MM.1S (cell line): Measurements from ENCODE around the gene RMDN3.

Experiments used
- DNase-seq: peaks from one replicate; pipeline ENCODE4 v3.0.0-alpha.2; 2015
- H2AFZ ChIP-seq: fragments of 300-600 bp; sonication (generic); 2 replicates; pipeline ENCODE4 v1.6.0; 2016; ENCODE audit warnings: antibody characterized with exemption, low read length
- H3F3A ChIP-seq: fragments of 300-600 bp; sonication (generic); 2 replicates; pipeline ENCODE4 v1.6.1; 2016; ENCODE audit warnings: mild to moderate bottlenecking, antibody characterized with exemption, low read length, moderate library complexity, mixed read lengths; ENCODE audit not compliant: insufficient read depth
- H3K27ac ChIP-seq: fragments of 300-600 bp; sonication (generic); 2 replicates; pipeline ENCODE4 v1.5.1; 2016; ENCODE audit warnings: mild to moderate bottlenecking, low read length
- H3K27me3 ChIP-seq: fragments of 300-600 bp; sonication (generic); replicated peaks from 2 replicates; pipeline ENCODE4 v1.6.0; 2016; ENCODE audit warnings: low read length; ENCODE audit not compliant: insufficient read depth
- H3K36me3 ChIP-seq: fragments of 300-600 bp; sonication (generic); replicated peaks from 2 replicates; pipeline ENCODE4 v1.6.1; 2016; ENCODE audit warnings: mild to moderate bottlenecking, low read length, mixed read lengths; ENCODE audit not compliant: insufficient read depth
- H3K4me1 ChIP-seq: fragments of 300-600 bp; sonication (generic); 2 replicates; pipeline ENCODE4 v1.6.1; 2016; ENCODE audit warnings: low read length, mixed read lengths
- H3K4me2 ChIP-seq: fragments of 300-600 bp; sonication (generic); 2 replicates; pipeline ENCODE4 v1.6.0; 2016; ENCODE audit warnings: low read depth, low read length
- H3K4me3 ChIP-seq: fragments of 300-600 bp; sonication (generic); 2 replicates; pipeline ENCODE4 v1.5.1; 2016; ENCODE audit warnings: low read length, mixed read lengths
- H3K79me2 ChIP-seq: fragments of 300-600 bp; sonication (generic); 2 replicates; pipeline ENCODE4 v1.6.1; 2016; ENCODE audit warnings: mixed run types, low read length, mixed read lengths
- H3K9ac ChIP-seq: fragments of 300-600 bp; sonication (generic); 2 replicates; pipeline ENCODE4 v1.6.1; 2016; ENCODE audit warnings: low read length, mixed read lengths
- H3K9me2 ChIP-seq: fragments of 300-600 bp; sonication (generic); replicated peaks from 2 replicates; pipeline ENCODE4 v1.6.1; 2016; ENCODE audit warnings: mild to moderate bottlenecking, low read length, mixed read lengths; ENCODE audit not compliant: insufficient read depth
- H3K9me3 ChIP-seq: fragments of 300-600 bp; sonication (generic); replicated peaks from 2 replicates; pipeline ENCODE4 v1.6.1; 2016; ENCODE audit warnings: mild to moderate bottlenecking, low read length, mixed read lengths; ENCODE audit not compliant: insufficient read depth
- H4K20me1 ChIP-seq: fragments of 300-600 bp; sonication (generic); 2 replicates; pipeline ENCODE4 v1.6.1; 2016; ENCODE audit warnings: mild to moderate bottlenecking, low read length, moderate library complexity, mixed read lengths; ENCODE audit not compliant: insufficient read depth
- CTCF ChIP-seq: fragments of 300-600 bp; sonication (generic); IDR thresholded peaks from 2 replicates; pipeline ENCODE4 v1.5.1; 2016; ENCODE audit warnings: antibody characterized with exemption, low read length, mixed read lengths
- EZH2 ChIP-seq: fragments of 300-600 bp; sonication (generic); optimal IDR thresholded peaks from 2 replicates; pipeline ENCODE3; 2017; ENCODE audit warnings: low read depth, mild to moderate bottlenecking, antibody characterized with exemption, low read length, mixed read lengths
- EZH2phosphoT487 ChIP-seq: fragments of 300-600 bp; sonication (generic); IDR thresholded peaks from 2 replicates; pipeline ENCODE4 v1.6.1; 2018; ENCODE audit warnings: antibody characterized with exemption, low read length

Gene RMDN3

DNA sequence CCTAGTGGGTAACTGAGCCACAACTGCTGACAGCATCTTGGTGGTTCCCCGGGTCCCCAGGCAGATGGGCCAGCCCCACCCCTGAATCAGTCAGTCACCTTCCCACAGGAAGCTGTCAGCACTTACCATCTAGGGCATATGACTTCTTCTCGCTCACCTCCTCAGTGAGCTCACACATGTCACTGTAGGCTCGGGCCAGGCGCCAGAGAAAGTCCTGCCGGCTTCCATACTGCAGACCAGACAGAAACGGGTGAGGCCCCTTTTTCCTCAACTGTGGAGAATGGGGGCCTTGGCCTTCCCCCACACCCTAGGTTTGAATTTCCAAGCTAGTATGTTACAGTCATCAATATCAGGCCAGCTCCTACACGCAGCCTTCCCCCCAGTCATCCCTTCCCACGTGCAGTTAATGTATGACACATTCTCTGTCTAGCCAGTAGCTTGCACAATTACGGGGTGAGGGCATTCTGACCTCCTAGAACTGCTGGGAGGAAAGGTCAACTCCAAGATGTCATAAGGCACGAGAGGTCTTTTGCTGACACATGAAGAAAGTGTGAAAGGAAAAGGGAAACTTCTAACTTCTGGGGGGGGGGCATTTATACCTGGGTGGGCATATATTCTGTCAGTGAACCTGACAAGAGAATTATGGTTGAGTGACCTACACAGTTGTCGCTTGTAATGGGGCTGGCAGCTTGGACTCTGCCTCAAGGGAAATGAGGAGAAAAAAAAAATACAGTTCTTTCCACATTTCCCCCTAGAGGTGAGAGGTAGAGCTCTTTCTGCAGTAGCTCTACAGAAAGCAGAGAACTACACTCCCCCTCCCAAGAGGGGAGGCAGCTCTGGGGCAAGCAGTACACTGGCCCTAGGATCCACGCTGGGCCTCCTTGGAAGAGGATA, 10.9 kb downstream of the RMDN3 start:
- no peak for TF ChIP-seq EZH2phosphoT487
- peak; percentile 41 for TF ChIP-seq CTCF
- peak; percentile 93 for DNase-seq
- H3K36me3 ChIP-seq = no peaks in the 10 kb centered on the region
- no peaks in the 10 kb centered on the region for H3K9me3 ChIP-seq
- H3K9me2 ChIP-seq = no peaks in the 10 kb centered on the region
- H3K79me2 ChIP-seq = peaks cover 20% of the 10 kb centered on the region
- no peaks in the 10 kb centered on the region for H3K27me3 ChIP-seq
- H3K9ac ChIP-seq = peak overlapping the region; percentile 69
- H3K4me2 ChIP-seq = peak overlapping the region; percentile 84
- H3K27ac ChIP-seq = peak overlapping the region; percentile 97
- no peaks in the 10 kb centered on the region for H4K20me1 ChIP-seq
- peak overlapping the region; percentile 42 for H3K4me3 ChIP-seq
- H3F3A ChIP-seq = peaks cover 38% of the 10 kb centered on the region
- H3K4me1 ChIP-seq = peaks cover 37% of the 10 kb centered on the region
- peak overlapping the region; percentile 54 for H2AFZ ChIP-seq

DNA sequence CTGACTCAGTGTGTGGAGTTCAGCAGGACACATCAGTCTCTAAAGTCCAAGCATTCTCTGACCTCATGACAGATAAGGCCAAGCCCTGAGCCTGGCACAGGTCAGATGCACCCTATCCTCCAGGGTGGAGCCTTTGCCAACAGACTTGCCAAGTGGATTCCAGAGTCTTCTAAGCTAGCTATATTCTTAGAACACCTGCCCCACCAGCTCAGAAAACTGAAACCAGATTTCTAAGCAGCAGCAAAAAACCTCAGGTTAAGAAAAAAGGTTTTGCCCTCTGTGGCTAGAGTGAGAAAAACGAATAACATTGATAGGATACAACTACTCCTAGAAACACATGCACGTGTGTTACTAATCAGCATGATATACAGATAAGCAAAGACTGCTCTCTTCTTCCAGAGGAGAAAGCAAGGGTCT, 11.6 kb downstream of the RMDN3 start:
- Histone ChIP-seq H3K36me3 (no peaks in the 10 kb centered on the region), H4K20me1 (no peaks in the 10 kb centered on the region), H3K79me2 (peaks cover 20% of the 10 kb centered on the region), H3K9me3 (no peaks in the 10 kb centered on the region), H3K27me3 (no peaks in the 10 kb centered on the region), H3K4me1 (peaks cover 37% of the 10 kb centered on the region), H2AFZ (peak overlapping the region; percentile 54), H3K4me2 (peak overlapping the region; percentile 84), H3K9me2 (no peaks in the 10 kb centered on the region), H3F3A (peaks cover 38% of the 10 kb centered on the region), H3K27ac (peak overlapping the region; percentile 97), H3K4me3 (peak overlapping the region; percentile 14; the same call in 1 of the 2 replicates), H3K9ac (peak overlapping the region; percentile 69; the same call in 1 of the 2 replicates)
- DNase-seq = peak; percentile 90
- TF ChIP-seq EZH2 (no peak), EZH2phosphoT487 (no peak), CTCF (no peak)

DNA sequence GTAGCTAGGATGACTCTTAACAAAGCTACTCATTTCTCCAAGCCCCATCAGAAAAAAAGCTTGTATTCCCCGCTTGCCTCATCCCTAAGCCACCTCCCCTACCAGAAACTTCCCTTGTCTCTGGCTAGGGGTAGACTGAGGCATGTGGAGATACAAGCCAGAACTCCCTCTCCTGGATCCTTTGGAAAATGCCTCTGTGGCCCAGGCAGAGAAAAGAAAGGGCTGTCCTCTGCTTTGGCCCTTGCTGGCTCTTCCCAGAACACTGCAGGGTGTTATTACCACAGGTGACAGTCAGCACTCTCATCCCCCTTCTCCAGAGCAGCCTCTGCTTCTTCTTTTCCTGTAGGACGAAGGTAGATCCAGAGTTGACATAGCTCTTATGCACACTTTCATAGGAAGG, 15.2 kb downstream of the RMDN3 start:
- Histone ChIP-seq H3K36me3 (0 out of 2 replicates have a peak, but pooled peaks cover 2% of the 10 kb centered on the region), H3K9me2 (no peaks in the 10 kb centered on the region), H3K79me2 (peaks cover 8% of the 10 kb centered on the region; the same call in 1 of the 2 replicates), H3F3A (peaks cover 27% of the 10 kb centered on the region), H3K9ac (no peak overlapping the region), H3K27me3 (no peaks in the 10 kb centered on the region), H3K4me3 (no peak overlapping the region), H3K4me2 (no peak overlapping the region), H3K4me1 (peaks cover 23% of the 10 kb centered on the region), H2AFZ (no peak overlapping the region), H4K20me1 (no peaks in the 10 kb centered on the region), H3K9me3 (no peaks in the 10 kb centered on the region), H3K27ac (no peak overlapping the region)
- no peak for DNase-seq
- TF ChIP-seq EZH2 = no peak
- no peak for TF ChIP-seq CTCF
- TF ChIP-seq EZH2phosphoT487 = no peak
